K562 (cell line): ENCODE data around the gene MGAT1.

Experiments
- CTCF ChIP-seq, 3 experiments: IDR thresholded peaks in 2 of 3; conservative IDR thresholded peaks in 1 of 3; 2 replicates each; pipeline ENCODE4 v1.5.1; 2011 to 2012; ENCODE audit warnings: low read length in 3 of 3, mild to moderate bottlenecking in 3 of 3, control low read depth in 2 of 3, improper control_type of control experiment in 1 of 3, inconsistent platforms in 1 of 3, low read depth in 1 of 3, mixed read lengths in 1 of 3, moderate library complexity in 1 of 3; ENCODE audit not compliant: insufficient read depth in 2 of 3
- HINFP ChIP-seq: fragments of 450-650 bp; conservative IDR thresholded peaks from 2 replicates; pipeline ENCODE4 v1.6.1; 2016; ENCODE audit warnings: missing genetic modification characterization, low read depth, mild to moderate bottlenecking, control low read depth, missing compliant biosample characterization
- HNRNPH1 ChIP-seq: fragments of 200-400 bp; formaldehyde crosslinking; optimal IDR thresholded peaks from 2 replicates; pipeline ENCODE3; 2017; ENCODE audit warnings: low read depth, mild to moderate bottlenecking, low read length, moderate library complexity
- SIX5 ChIP-seq, 2 experiments: IDR thresholded peaks; 2 replicates each; pipeline ENCODE4 v1.6.1; 2011; ENCODE audit warnings: low read length in 2 of 2, borderline replicate concordance in 1 of 2, low read depth in 1 of 2, mild to moderate bottlenecking in 1 of 2, moderate library complexity in 1 of 2; ENCODE audit not compliant: insufficient read depth in 1 of 2

- TF ChIP-seq CTCF (IDR thresholded peaks at IDR 0.05 in 2 of 3, conservative IDR thresholded peaks at IDR 0.05 in 1 of 3; ENCODE audit: insufficient read depth in 2 of 3, low read depth in 1 of 3, low read length in 3 of 3): no peak
- no peak for TF ChIP-seq HINFP
- TF ChIP-seq HNRNPH1: no peak
- TF ChIP-seq SIX5 (IDR thresholded peaks at IDR 0.05; ENCODE audit: borderline replicate concordance in 1 of 2, insufficient read depth in 1 of 2, low read depth in 1 of 2, low read length in 2 of 2): no peak
Observed at GRCh38 chr5:180810210-180810958, 7.8 kb upstream of the MGAT1 start.
